ENCODE data around the gene TRABD2B. TPM values are rescaled to one million over a fixed set of nuclear protein-coding genes. Genes with fewer than 3 reads are reported as not detected.

TRABD2B gene
- total and polyA plus RNA-seq, 2 of the 13 experiments (the other 11 are each of a cell fraction or from before 2014, with no cell fraction given), result 0.04 TPM; not detected in 1

DNA sequence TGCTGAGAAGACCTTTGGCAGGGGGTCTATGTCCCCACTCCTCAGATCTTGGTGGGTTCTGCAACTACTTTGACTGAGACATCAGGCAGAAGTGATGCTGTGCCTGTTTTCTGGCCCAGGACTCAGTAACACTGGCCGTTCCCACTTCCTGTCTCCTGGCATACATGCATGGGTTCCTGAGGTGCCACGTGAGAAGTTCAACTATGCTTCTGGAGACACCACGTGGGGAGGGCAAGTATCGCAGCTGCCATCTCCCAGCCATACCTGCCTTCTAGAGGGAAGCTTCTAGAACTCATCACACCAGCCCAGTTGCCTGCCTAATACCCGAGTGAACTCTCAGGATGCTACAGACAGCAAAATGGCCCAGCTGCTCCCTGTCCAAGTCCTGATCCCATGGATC, 65.8 kb downstream of the TRABD2B start (continued):
- no peak for TF ChIP-seq RERE (CRISPR knock-in tag; IDR thresholded peaks at IDR 0.05; ENCODE audit: low read depth)
- no peak for TF ChIP-seq SRSF4 (IDR thresholded peaks at IDR 0.05; ENCODE audit: low read depth, low read length, poor library complexity, severe bottlenecking)
- TF ChIP-seq AGO2 (optimal IDR thresholded peaks at IDR 0.05; ENCODE audit: low read depth, low read length), result no peak
- TF ChIP-seq LCORL (IDR thresholded peaks at IDR 0.05), result no peak
- 0 out of 2 replicates have a peak, but pooled peaks have one; percentile 37 for TF ChIP-seq LCORL (CRISPR knock-in tag; IDR thresholded peaks at IDR 0.05)
- TF ChIP-seq PRDM15 (CRISPR knock-in tag; IDR thresholded peaks at IDR 0.05), result no peak
- TF ChIP-seq ZNF335 (CRISPR knock-in tag; IDR thresholded peaks at IDR 0.05), result no peak
- TF ChIP-seq REL (CRISPR knock-in tag; conservative IDR thresholded peaks at IDR 0.05), result no peak
- TF ChIP-seq ARNT (IDR thresholded peaks at IDR 0.05), result no peak
- TF ChIP-seq TEAD3 (CRISPR knock-in tag; optimal IDR thresholded peaks at IDR 0.05; ENCODE audit: borderline replicate concordance), result peak; percentile 55
- no peak for TF ChIP-seq HIC2 (CRISPR knock-in tag; IDR thresholded peaks at IDR 0.05; ENCODE audit: low read depth)
- TF ChIP-seq SKI (IDR thresholded peaks at IDR 0.05; ENCODE audit: partially characterized antibody), result no peak
- no peak for TF ChIP-seq NAIF1 (CRISPR knock-in tag; IDR thresholded peaks at IDR 0.05; ENCODE audit: borderline replicate concordance)
- no peak for TF ChIP-seq ZNF17 (CRISPR knock-in tag; IDR thresholded peaks at IDR 0.05)
- peak; percentile 39; the same call in 1 of the 2 replicates for TF ChIP-seq CBFB (CRISPR knock-in tag; IDR thresholded peaks at IDR 0.05)
- no peak for TF ChIP-seq NFKB2 (CRISPR knock-in tag; IDR thresholded peaks at IDR 0.05; ENCODE audit: borderline replicate concordance)
- TF ChIP-seq ZNF782 (CRISPR knock-in tag; IDR thresholded peaks at IDR 0.05; ENCODE audit: borderline replicate concordance), result no peak
- TF ChIP-seq HDAC2 (CRISPR knock-in tag; IDR thresholded peaks at IDR 0.05), result peak; percentile 23; the same call in 1 of the 2 replicates
- TF ChIP-seq ZNF264 (CRISPR knock-in tag; IDR thresholded peaks at IDR 0.05), result no peak
- TF ChIP-seq, protein P1, sequence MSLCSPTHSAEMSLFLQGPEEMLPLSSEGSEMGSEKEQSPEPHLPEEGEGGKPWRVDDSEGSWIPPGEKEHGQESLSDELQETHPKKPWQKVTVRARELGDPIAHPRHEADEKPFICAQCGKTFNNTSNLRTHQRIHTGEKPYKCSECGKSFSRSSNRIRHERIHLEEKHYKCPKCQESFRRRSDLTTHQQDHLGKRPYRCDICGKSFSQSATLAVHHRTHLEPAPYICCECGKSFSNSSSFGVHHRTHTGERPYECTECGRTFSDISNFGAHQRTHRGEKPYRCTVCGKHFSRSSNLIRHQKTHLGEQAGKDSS (CRISPR knock-in tag; IDR thresholded peaks at IDR 0.05; ENCODE audit: borderline replicate concordance, low read depth), result 0 out of 2 replicates have a peak, but pooled peaks have one; percentile 32
